Activated naive CD4-positive, alpha-beta T cell treated with anti-CD3 and anti-CD28 coated beads, Interleukin-2, amount 50 U/mL, for 72 hours (primary cell): ENCODE results near the gene RIMKLA. TPM values are rescaled to one million over a fixed set of nuclear protein-coding genes. Genes with fewer than 3 reads are reported as not detected.

Experiments used
- ATAC-seq, 2 donors: fragments of 150-1000 bp; cut with Tn5 transposase; 2 replicates each; pipeline ENCODE4 v1.10.0; 2021; ENCODE audit warnings: mild to moderate bottlenecking in 2 of 2, moderate library complexity in 2 of 2
- DNase-seq, 2 donors: peaks; one replicate each; pipeline ENCODE4 v3.0.0; 2021 to 2022; ENCODE audit warnings: low spot score in 2 of 2
- H3K27ac Mint-ChIP-seq, 2 donors: one replicate each; pipeline ENCODE4 v1.8.0; 2022; ENCODE audit warnings: mild to moderate bottlenecking in 2 of 2, mixed read lengths in 2 of 2
- H3K36me3 Mint-ChIP-seq, 2 donors: one replicate each; pipeline ENCODE4 v1.8.0; 2022; ENCODE audit warnings: mixed read lengths in 2 of 2
- H3K9me3 Mint-ChIP-seq, 2 donors: one replicate each; pipeline ENCODE4 v1.8.0; 2022; ENCODE audit warnings: mixed read lengths in 2 of 2
- total RNA-seq, 2 donors: library from RNA; stranded (reverse); gene quantifications; one replicate each; pipeline ENCODE4 v1.2.3, GENCODE V29; 2022

Gene RIMKLA
- total RNA-seq, 2 donors from 2014 or later, result 0.68 to 18.0 TPM

DNA sequence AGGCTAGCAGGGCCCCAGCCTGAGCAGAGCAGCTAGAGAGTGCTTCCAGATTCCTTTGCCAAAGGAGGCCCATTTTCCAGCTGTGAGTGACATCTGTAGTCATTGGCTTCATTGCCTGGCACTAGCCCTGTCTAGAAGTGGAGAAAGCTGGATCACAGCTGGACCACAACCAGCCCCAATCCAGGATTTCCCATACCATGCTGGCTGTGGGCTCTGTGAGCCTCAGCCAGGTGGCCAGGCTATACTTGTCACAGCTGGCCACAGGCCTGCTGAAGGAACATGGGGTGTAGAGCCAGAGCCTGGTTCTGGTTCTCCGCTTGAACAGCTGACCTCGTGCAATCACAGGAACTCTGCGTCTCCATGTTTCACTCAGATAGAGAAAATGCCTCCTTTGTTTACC lies 36.6 kb downstream of the RIMKLA start:
- H3K36me3 Mint-ChIP-seq, result peaks cover 0 to 7% of the 10 kb centered on the region in 2 donors
- no peaks in the 10 kb centered on the region for H3K9me3 Mint-ChIP-seq
- no peak overlapping the region for H3K27ac Mint-ChIP-seq
- ATAC-seq, result no peak
- no peak for DNase-seq

DNA sequence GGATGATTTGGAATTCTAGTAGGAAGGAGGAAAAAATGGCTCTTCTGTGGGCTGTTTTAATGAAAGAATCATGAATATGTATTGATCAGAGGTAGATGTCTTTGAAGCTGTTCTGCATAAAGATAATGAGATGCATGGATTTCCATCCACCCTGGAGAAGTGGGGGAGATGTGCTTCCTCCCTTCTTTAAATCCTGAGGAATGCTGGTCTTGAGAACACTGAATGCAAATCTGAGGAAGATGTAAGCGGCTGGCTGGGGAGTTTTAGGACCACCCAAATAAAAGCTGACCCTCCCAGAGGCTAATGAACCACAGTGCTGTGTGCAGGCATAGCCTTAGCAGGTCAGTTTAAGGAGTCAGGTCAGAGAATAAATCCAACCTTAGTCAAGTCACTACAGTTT lies 37.9 kb downstream of the RIMKLA start:
- DNase-seq, result no peak
- Mint-ChIP-seq H3K9me3 (no peaks in the 10 kb centered on the region), H3K27ac (no peak overlapping the region), H3K36me3 (peaks cover 0 to 7% of the 10 kb centered on the region in 2 donors)
- no peak for ATAC-seq

DNA sequence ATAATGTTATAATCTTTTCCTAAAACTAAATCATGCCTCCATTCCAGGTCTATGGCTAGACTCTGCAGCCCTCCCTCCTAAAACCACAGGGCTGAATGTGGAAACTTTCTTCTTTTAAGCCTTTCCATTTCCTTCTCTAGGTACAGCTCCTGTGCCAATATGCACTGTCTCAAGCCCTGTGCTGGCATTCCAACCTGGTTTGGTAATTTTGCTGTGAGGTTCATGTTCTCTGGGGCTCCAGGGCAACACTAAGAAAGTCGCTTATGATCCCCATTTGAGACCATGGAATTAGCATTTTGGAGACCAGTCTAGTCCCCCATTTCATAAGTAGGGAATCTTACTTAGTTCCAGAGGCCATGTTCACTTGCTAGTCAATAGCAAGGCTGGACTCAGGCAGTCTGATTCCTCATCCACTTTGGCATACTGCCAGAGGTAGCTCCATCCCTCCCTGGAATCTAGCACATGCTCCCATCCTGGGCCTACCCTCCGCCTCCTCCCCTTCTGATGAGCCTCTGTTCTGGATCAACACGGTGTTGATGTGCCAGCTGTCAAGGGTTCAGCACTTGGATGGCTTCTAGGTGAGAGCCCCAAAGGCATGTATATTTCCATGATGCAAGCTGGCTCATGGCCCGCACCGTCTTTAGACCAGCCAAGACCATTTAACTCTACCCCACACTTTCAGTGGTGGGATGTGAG lies 38.7 kb downstream of the RIMKLA start:
- DNase-seq (no peak), ATAC-seq (no peak)
- H3K36me3 Mint-ChIP-seq, result peaks cover 0 to 5% of the 10 kb centered on the region in 2 donors
- no peaks in the 10 kb centered on the region for H3K9me3 Mint-ChIP-seq
- H3K27ac Mint-ChIP-seq, result peak overlapping the region in 1 of 2 donors; percentile 69

GRCh38 chr1:42420121-42420520 lies 39.5 kb downstream of the RIMKLA start:
- Mint-ChIP-seq H3K27ac (no peak overlapping the region), H3K36me3 (no peaks in the 10 kb centered on the region), H3K9me3 (no peaks in the 10 kb centered on the region)
- no peak for DNase-seq
- ATAC-seq, result no peak

DNA sequence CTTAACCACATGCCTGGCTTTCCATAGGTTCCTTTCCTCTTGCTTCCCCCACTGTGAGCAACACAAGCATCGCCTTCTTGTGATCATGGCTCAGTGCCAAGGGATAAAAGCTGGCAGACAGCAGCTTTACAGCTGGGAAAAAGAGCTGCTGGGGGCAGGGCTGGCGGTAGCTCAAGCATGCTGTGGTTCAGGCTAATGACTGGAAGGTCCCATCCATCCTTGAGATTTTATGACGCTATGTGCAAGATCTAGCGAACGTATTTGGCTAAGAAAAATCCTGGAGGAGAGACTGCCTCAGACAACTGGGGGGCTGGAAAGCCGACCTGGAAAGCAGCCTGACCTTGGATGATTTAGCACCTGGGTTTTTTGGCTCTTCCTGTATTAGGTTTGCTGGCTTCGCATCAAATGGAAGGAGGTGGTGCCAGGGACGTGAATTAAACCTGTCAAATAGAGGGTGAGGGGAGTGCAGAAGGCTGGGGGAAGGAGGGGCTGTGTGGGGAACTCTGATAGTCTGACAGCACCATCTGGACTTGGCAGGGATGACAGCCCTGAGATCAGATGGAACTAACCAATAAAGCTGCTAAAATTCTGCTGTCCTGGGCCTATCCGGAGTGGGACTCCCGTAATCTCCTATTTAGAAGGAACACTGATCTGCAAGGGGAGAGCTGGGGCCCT lies 40.5 kb downstream of the RIMKLA start:
- Mint-ChIP-seq H3K9me3 (no peaks in the 10 kb centered on the region), H3K27ac (peak overlapping the region in 1 of 2 donors; percentile 57), H3K36me3 (no peaks in the 10 kb centered on the region)
- ATAC-seq (no peak), DNase-seq (no peak)

DNA sequence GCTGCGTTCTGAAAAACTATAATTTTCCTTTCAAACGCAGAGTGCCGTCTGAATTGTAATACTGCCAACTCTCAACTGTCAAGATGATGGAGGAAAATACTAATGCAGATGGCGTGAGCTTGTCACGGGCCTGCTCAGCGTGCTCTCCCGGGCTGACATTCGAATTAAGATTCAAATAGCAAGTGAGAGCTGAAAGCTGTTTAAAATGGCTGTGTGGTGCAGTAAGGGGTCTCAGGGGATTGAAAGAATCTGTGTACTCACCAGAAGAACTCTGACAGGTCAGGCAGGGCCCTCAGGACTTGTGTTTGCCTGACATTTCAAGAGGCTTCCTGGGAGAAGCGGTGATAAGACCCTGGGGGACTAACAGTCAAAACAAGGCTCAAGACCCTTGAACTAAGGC lies 42.1 kb downstream of the RIMKLA start:
- Mint-ChIP-seq H3K36me3 (no peaks in the 10 kb centered on the region), H3K9me3 (no peaks in the 10 kb centered on the region), H3K27ac (no peak overlapping the region)
- DNase-seq, result no peak
- no peak for ATAC-seq

DNA sequence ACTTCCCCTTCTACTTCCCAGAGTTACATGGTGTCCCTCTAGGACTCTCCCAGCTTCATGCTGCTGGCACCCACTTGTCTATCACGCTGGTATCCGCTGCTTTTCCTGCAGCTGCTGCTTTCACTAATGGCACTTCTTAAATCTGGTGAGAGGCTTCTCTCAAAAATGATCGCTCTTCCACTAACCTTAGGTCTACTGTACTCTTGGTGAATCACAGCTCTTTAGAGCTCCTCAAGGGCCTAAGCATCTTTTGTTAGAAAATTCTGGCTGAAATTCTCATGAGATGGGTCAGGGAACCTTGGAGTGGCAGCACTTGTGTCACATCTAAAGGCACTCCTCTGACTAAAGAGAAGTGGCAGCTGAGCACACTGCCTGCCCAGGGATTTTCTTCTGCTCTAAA lies 43.1 kb downstream of the RIMKLA start:
- H3K9me3 Mint-ChIP-seq, result no peaks in the 10 kb centered on the region
- H3K27ac Mint-ChIP-seq, result no peak overlapping the region
- no peaks in the 10 kb centered on the region for H3K36me3 Mint-ChIP-seq
- ATAC-seq (no peak), DNase-seq (no peak)

DNA sequence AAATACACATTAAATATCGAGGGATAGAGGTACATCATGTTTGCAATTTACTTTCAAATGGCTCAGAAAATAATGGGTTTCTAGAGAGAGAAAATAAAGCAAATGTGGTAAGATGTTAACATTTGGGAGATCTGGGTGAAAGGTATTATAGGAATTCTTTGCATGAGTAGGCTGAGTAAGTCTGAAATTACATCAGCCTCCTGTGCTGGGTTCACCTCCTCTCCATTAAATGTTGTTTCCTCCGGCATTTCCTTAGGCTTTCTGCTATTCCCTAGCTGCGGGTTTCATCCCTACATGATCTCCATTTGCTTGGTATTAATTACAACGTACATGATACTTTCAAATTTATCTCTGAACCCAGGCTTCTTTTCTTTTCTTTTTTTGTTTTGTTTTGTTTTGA lies 43.6 kb downstream of the RIMKLA start:
- Mint-ChIP-seq H3K9me3 (no peaks in the 10 kb centered on the region), H3K36me3 (no peaks in the 10 kb centered on the region), H3K27ac (peak overlapping the region in 1 of 2 donors; percentile 34)
- ATAC-seq, result no peak
- no peak for DNase-seq

GRCh38 chr1:42427240-42427639 lies 46.6 kb downstream of the RIMKLA start:
- no peaks in the 10 kb centered on the region for H3K36me3 Mint-ChIP-seq
- H3K27ac Mint-ChIP-seq, result peak overlapping the region in 1 of 2 donors; percentile 47
- DNase-seq, result no peak
- H3K9me3 Mint-ChIP-seq, result no peaks in the 10 kb centered on the region
- no peak for ATAC-seq

- no peaks in the 10 kb centered on the region for H3K9me3 Mint-ChIP-seq
- DNase-seq (no peak), ATAC-seq (no peak)
- H3K36me3 Mint-ChIP-seq, result no peaks in the 10 kb centered on the region
- H3K27ac Mint-ChIP-seq, result no peak overlapping the region
These were observed 49.0 kb downstream of the RIMKLA start for GRCh38 chr1:42429603-42430002.

- ATAC-seq (no peak), DNase-seq (no peak)
- H3K9me3 Mint-ChIP-seq, result no peaks in the 10 kb centered on the region
- H3K27ac Mint-ChIP-seq, result no peak overlapping the region
- H3K36me3 Mint-ChIP-seq, result no peaks in the 10 kb centered on the region
These were observed 49.9 kb downstream of the RIMKLA start for GRCh38 chr1:42430286-42431135.

GRCh38 chr1:42431514-42431913 lies 50.9 kb downstream of the RIMKLA start:
- Mint-ChIP-seq H3K27ac (no peak overlapping the region), H3K9me3 (no peaks in the 10 kb centered on the region), H3K36me3 (no peaks in the 10 kb centered on the region)
- no peak for DNase-seq
- no peak for ATAC-seq

- DNase-seq (no peak), ATAC-seq (no peak)
- Mint-ChIP-seq H3K27ac (no peak overlapping the region), H3K9me3 (no peaks in the 10 kb centered on the region), H3K36me3 (no peaks in the 10 kb centered on the region)
These were observed 52.1 kb downstream of the RIMKLA start for GRCh38 chr1:42432714-42433113.

DNA sequence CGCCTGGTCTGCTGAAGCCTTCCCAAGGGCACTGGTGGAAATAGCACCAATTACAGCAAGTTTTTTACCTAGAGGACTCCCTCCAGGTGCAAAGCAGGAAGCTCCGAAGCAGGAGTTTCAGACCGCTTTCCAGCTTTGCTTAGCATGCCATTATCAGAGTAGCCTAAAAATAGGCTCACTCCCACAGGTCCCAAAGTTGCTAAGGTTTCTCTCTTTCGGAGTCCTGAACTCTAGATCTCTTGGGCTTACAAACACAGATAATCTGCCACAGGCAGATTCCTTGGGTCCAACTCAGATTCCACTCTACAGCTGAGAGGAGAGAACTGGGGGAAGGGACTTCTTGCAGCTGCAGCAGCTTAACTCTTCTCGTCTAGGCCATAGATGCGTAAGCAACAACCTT lies 52.8 kb downstream of the RIMKLA start:
- Mint-ChIP-seq H3K27ac (no peak overlapping the region), H3K9me3 (no peaks in the 10 kb centered on the region), H3K36me3 (no peaks in the 10 kb centered on the region)
- no peak for DNase-seq
- ATAC-seq, result no peak

GRCh38 chr1:42434340-42434739 lies 53.7 kb downstream of the RIMKLA start:
- ATAC-seq (no peak), DNase-seq (no peak)
- H3K9me3 Mint-ChIP-seq, result no peaks in the 10 kb centered on the region
- H3K27ac Mint-ChIP-seq, result no peak overlapping the region
- no peaks in the 10 kb centered on the region for H3K36me3 Mint-ChIP-seq

GRCh38 chr1:42439940-42440339 lies 59.3 kb downstream of the RIMKLA start:
- ATAC-seq, result no peak
- Mint-ChIP-seq H3K27ac (no peak overlapping the region), H3K36me3 (no peaks in the 10 kb centered on the region), H3K9me3 (no peaks in the 10 kb centered on the region)
- DNase-seq, result no peak

DNA sequence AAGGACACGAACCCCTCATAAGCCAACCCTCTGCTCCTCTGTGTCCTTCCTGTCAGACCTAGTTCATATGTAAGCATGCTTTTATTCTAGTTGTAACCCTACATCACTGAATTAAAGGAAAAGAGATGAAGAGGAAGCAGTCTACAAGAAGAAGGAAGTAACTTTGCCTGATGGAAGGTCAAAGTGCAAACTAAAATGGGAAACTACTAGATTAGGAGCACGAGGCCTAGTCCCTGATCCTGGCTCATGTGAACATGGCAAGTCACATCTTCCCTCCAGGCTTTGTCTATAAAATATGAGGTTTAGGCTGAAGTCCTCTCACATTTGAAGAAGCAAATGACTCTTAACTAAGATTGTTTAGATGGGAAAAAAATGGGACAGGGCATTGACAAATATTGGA lies 62.1 kb downstream of the RIMKLA start:
- DNase-seq, result no peak
- Mint-ChIP-seq H3K27ac (no peak overlapping the region), H3K36me3 (no peaks in the 10 kb centered on the region), H3K9me3 (no peaks in the 10 kb centered on the region)
- no peak for ATAC-seq
